Measurements from ENCODE around the gene RFXAP.

The RFXAP gene

DNA sequence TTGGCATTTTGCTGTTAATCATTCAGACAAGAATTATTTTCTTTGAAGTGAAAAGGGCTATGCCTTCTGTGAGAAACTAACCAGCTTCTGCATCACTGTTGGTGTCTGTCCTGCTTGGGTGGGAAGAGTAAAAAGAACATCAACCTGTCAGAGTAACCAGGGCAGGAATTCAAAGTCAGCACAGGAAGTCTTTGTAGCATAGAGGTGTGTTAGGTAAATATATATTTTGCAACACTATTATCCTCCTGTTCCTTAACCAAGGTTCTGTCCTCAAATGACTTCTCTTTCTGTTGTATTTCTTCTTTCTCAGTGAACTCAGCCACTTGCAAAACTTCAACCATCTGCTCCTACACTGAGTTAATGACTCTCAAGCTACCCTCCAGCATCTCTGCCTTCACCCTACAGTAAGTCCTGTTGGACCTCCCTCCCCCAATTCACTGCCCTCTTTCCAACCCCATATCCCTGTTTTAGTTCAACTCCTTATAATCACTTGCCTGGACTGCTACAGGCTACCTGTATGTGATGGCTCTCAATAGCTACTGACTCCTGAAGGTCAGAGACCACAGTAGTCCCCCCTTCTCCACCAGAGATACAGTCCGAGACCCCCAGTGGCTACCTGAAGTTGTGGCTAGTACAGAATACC lies 51.1 kb downstream of the RFXAP start:
- DNase-seq: no peak

DNA sequence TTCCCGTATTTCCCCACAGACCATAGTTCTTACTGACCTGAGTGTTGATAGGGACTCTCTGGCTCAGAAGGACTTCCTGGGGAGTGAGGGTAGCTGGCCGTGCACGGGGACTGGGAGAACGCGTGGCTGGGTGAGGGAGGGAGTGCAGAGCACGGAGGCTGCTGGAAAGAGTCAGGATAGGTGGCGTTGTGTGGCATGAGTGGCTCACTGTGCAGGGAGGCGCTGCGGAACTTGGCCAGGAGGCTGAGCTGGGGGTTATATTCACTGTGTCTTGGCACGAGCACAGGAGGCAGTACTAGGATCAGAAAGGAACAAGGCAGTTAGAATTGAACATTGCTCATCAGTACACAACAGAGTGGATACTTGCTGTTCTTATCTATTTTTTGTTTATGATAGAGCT lies 53.6 kb downstream of the RFXAP start:
- DNase-seq: no peak

DNA sequence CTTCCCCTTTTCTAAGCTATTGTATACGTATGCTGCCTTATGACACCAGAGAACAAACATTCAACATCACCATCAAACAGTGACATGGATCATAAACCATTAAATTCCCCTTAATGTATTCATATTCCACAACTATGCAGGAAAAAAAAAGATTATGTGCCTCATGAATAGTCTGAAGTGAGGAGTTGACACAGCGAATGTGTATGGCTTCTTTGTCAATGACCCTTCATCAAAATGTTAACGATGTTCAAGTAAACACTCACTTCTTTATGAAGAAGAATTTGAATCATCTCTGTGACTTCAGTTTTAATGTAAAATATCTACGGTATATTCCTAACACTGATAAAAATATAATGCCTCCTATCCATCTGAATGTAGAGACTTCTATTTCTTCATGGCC lies 56.4 kb downstream of the RFXAP start:
- no peak for DNase-seq

- DNase-seq: no peak
Observed at GRCh38 chr13:36875961-36876360, 56.9 kb downstream of the RFXAP start.

Data from stimulated activated CD4-positive, alpha-beta T cell treated with anti-CD3 and anti-CD28 coated beads, Interleukin-1b, Interleukin-23, amount 100 ng/mL, for 48 hours (primary cell).